Trophoblast cell (in vitro differentiated cells and primary cell): Measurements from ENCODE around the gene SENP5.
A peak's percentile ranks its signal among the peaks of the same experiment; 100 is the strongest.

ENCODE experiments used
- DNase-seq, 2 donors: peaks; one replicate each; pipeline ENCODE4 v3.0.0-alpha.2; 2016
- H2AFZ ChIP-seq: 2 replicates; pipeline ENCODE4 v1.6.1; 2013; ENCODE audit warnings: low read length, moderate library complexity, mild to moderate bottlenecking; ENCODE audit not compliant: insufficient read depth, poor library complexity
- H2AK5ac ChIP-seq: 2 replicates; pipeline ENCODE4 v1.6.1; 2013; ENCODE audit warnings: mild to moderate bottlenecking, low read length
- H2BK120ac ChIP-seq: 2 replicates; pipeline ENCODE4 v1.6.1; 2013; ENCODE audit warnings: low read length, mild to moderate bottlenecking, moderate library complexity; ENCODE audit not compliant: insufficient read depth, poor library complexity
- H2BK12ac ChIP-seq: 2 replicates; pipeline ENCODE4 v1.6.1; 2013; ENCODE audit warnings: mild to moderate bottlenecking, low read length, moderate library complexity
- H2BK5ac ChIP-seq: 2 replicates; pipeline ENCODE4 v1.6.1; 2013; ENCODE audit warnings: low read length, low read depth, moderate library complexity, mild to moderate bottlenecking; ENCODE audit not compliant: poor library complexity
- H3K14ac ChIP-seq: 2 replicates; pipeline ENCODE4 v1.6.1; 2013; ENCODE audit warnings: mild to moderate bottlenecking, low read length
- H3K18ac ChIP-seq: 2 replicates; pipeline ENCODE4 v1.6.1; 2013; ENCODE audit warnings: mild to moderate bottlenecking, low read length
- H3K23ac ChIP-seq: 2 replicates; pipeline ENCODE4 v1.6.1; 2013; ENCODE audit warnings: low read length
- H3K27ac ChIP-seq: 2 replicates; pipeline ENCODE4 v1.5.1; 2013; ENCODE audit warnings: low read depth, mild to moderate bottlenecking, inconsistent platforms, low read length, moderate library complexity
- H3K27me3 ChIP-seq: 2 replicates; pipeline ENCODE4 v1.6.1; 2013; ENCODE audit warnings: inconsistent platforms, mild to moderate bottlenecking, low read length, moderate library complexity; ENCODE audit not compliant: insufficient read depth
- H3K36me3 ChIP-seq, 2 experiments: 1 replicate in 1 of 2; 2 replicates in 1 of 2; pipeline ENCODE4 v1.6.1; 2013; ENCODE audit warnings: low read length in 2 of 2, mild to moderate bottlenecking in 2 of 2, moderate library complexity in 1 of 2; ENCODE audit not compliant: insufficient read depth in 2 of 2, control insufficient read depth in 1 of 2
- H3K4ac ChIP-seq: 2 replicates; pipeline ENCODE4 v1.6.1; 2013; ENCODE audit warnings: low read depth, mild to moderate bottlenecking, low read length, moderate library complexity
- H3K4me1 ChIP-seq, 2 experiments: 1 replicate in 1 of 2; 2 replicates in 1 of 2; pipeline ENCODE4 v1.6.1; 2013; ENCODE audit warnings: low read length in 2 of 2, mild to moderate bottlenecking in 2 of 2, moderate library complexity in 1 of 2; ENCODE audit not compliant: insufficient read depth in 2 of 2, control insufficient read depth in 1 of 2
- H3K4me2 ChIP-seq: 2 replicates; pipeline ENCODE4 v1.6.1; 2013; ENCODE audit warnings: inconsistent platforms, mild to moderate bottlenecking, low read length, moderate library complexity
- H3K4me3 ChIP-seq: 2 replicates; pipeline ENCODE4 v1.5.1; 2013; ENCODE audit warnings: mild to moderate bottlenecking, low read depth, low read length, inconsistent platforms
- H3K79me1 ChIP-seq: one replicate; pipeline ENCODE4 v1.6.1; 2013; ENCODE audit warnings: low read length
- H3K79me2 ChIP-seq: 2 replicates; pipeline ENCODE4 v1.6.1; 2013; ENCODE audit warnings: low read length, mild to moderate bottlenecking; ENCODE audit not compliant: control insufficient read depth, insufficient read depth, poor library complexity
- H3K9ac ChIP-seq: 2 replicates; pipeline ENCODE4 v1.6.1; 2013; ENCODE audit warnings: mild to moderate bottlenecking, low read length
- H3K9me3 ChIP-seq: 2 replicates; pipeline ENCODE4 v1.6.1; 2013; ENCODE audit warnings: low read depth, mild to moderate bottlenecking, control low read depth, inconsistent platforms, low read length; ENCODE audit not compliant: insufficient read depth
- H4K12ac ChIP-seq: 2 replicates; pipeline ENCODE4 v1.6.1; 2013; ENCODE audit warnings: low read depth, mild to moderate bottlenecking, low read length, moderate library complexity
- H4K8ac ChIP-seq: 2 replicates; pipeline ENCODE4 v1.6.1; 2013; ENCODE audit warnings: low read depth, mild to moderate bottlenecking, low read length, moderate library complexity
- H4K91ac ChIP-seq: one replicate; pipeline ENCODE4 v1.6.1; 2013; ENCODE audit warnings: low read depth, mild to moderate bottlenecking, low read length, moderate library complexity
- WGBS: extraction: QIAGEN DNeasy Blood & Tissue Kit; methylation state at CpG from one replicate; pipeline ENCODE4 v1.1.7; 2013; ENCODE audit warnings: missing lambda C conversion rate; ENCODE audit not compliant: insufficient read length, insufficient coverage; ENCODE audit errors: extremely low coverage; 5-methylcytosine and 5-hydroxymethylcytosine counted together

SENP5 gene

DNA sequence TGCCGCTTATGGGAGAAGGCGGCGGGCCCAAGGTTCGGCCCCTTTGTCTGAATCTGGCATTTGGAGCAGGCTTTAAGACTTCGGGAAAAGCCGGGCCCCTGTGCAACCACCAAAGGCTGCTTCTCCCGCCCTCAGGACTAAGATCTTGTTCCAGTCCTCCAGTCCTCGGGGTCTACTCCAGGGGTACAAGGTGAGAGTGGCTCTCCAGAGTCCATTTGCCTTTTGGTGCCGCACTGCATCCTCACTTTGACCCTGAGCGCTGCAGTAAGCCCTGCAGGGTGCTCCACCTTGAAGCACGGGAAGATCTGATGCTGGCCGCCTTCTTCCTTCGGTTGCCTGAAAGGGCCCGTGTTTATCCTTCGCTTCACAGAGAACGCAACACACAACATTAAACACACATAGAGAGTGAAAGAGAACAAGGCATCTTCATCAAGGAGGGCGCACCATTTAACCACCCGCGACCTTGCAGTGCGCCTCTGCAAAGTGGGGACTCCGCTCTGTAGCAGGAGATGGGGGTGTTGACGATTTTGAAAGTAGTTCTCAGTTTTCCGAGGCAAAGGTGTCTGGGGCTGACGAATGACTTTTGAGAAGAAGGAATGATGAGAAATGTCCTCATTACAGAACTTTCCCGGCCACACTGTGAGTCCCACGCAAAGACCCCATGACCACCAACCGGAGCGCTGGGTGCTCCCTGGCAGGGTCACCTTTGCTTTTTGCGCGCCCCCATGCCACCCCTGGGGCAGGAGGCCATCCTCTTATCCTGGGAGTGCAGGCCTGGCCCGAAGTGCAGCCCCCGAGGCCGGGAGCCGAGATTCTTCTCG, 99.9 kb downstream of the SENP5 start:
- Histone ChIP-seq H3K27me3 (peaks cover 55% of the 10 kb centered on the region), H2AFZ (no peak overlapping the region), H4K12ac (no peak overlapping the region), H3K23ac (no peak overlapping the region), H2AK5ac (no peak overlapping the region), H3K9ac (no peak overlapping the region), H3K18ac (no peak overlapping the region), H4K8ac (no peak overlapping the region), H3K4me1 (peaks cover 3 to 8% of the 10 kb centered on the region in 2 experiments), H2BK120ac (no peak overlapping the region), H3K36me3 (no peaks in the 10 kb centered on the region), H3K14ac (no peak overlapping the region), H3K27ac (no peak overlapping the region), H3K4me2 (no peak overlapping the region), H3K9me3 (peaks cover 13% of the 10 kb centered on the region), H3K4me3 (no peak overlapping the region), H3K4ac (no peak overlapping the region), H2BK12ac (no peak overlapping the region), H3K79me1 (no peaks in the 10 kb centered on the region), H3K79me2 (no peaks in the 10 kb centered on the region), H4K91ac (no peak overlapping the region), H2BK5ac (no peak overlapping the region)
- WGBS, result no CpG with 5 or more reads among the region's 35 CpGs
- no peak for DNase-seq

- peak in 1 of 2 donors; percentile 48 for DNase-seq
- Histone ChIP-seq H4K12ac (peak within 1 kb of the TSS; percentile 65), H2AFZ (peak within 1 kb of the TSS; percentile 66), H4K8ac (peak within 1 kb of the TSS; percentile 59), H3K36me3 (no peaks in the 10 kb centered on the region), H3K18ac (no peak within 1 kb of the TSS), H3K4me3 (peak within 1 kb of the TSS; percentile 79), H3K4me2 (peak within 1 kb of the TSS; percentile 99), H3K79me2 (no peaks in the 10 kb centered on the region), H4K91ac (no peak within 1 kb of the TSS), H3K27me3 (peaks cover 55% of the 10 kb centered on the region), H2BK12ac (no peak within 1 kb of the TSS), H3K4me1 (peaks cover 3 to 8% of the 10 kb centered on the region in 2 experiments), H3K79me1 (no peaks in the 10 kb centered on the region), H3K27ac (no peak within 1 kb of the TSS), H3K4ac (no peak within 1 kb of the TSS), H3K9ac (no peak within 1 kb of the TSS), H3K14ac (peak within 1 kb of the TSS; percentile 35), H3K23ac (no peak within 1 kb of the TSS), H2AK5ac (no peak within 1 kb of the TSS), H2BK120ac (no peak within 1 kb of the TSS), H3K9me3 (peaks cover 13% of the 10 kb centered on the region), H2BK5ac (no peak within 1 kb of the TSS)
- no CpG with 5 or more reads among the region's 98 CpGs for WGBS
Observed at GRCh38 chr3:196968233-196969133, 100.8 kb downstream of the SENP5 start, which contains the start of gene PIGZ. Gene PIGZ, minus strand, starts transcription at chr3:196968833. Its CDS starts 16,802 bp downstream, at chr3:196952031.

DNA sequence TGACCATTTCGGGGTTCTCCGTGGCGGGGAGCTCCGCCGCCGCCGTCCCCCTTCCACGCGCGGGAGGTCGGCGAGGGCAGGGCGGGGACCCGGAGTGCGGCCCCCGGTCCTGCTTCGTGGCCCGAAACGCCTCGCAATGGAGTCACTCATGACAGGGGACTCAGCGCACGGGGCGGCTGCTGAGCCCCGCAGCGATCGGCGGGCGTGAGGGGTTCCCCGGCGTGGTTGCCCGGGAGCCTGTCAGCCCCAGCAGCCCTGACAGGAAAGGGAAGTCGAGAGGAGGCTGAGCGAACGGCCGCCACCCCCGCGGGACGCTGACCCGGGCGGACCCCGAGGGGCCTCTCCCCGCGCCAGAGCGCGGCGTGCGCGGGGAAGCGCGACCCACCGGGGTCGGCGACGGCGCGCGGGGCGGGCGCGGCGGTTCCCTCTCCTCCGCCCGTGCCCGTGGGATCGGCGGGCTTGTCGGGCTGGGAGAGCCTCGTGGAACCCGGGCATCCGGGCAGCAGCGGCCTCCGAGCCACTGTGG, 101.5 kb downstream of the SENP5 start:
- H3K4me3 ChIP-seq, result peak overlapping the region; percentile 79
- H3K27ac ChIP-seq, result no peak overlapping the region
- H3K4me1 ChIP-seq, result peaks cover 3 to 8% of the 10 kb centered on the region in 2 experiments
- H3K27me3 ChIP-seq, result peaks cover 55% of the 10 kb centered on the region
- H3K18ac ChIP-seq, result no peak overlapping the region
- peak overlapping the region; percentile 59 for H4K8ac ChIP-seq
- H3K9ac ChIP-seq, result no peak overlapping the region
- peak overlapping the region; percentile 35 for H3K14ac ChIP-seq
- H3K4ac ChIP-seq, result no peak overlapping the region
- no peaks in the 10 kb centered on the region for H3K36me3 ChIP-seq
- no peak overlapping the region for H2BK5ac ChIP-seq
- H4K12ac ChIP-seq, result peak overlapping the region; percentile 65
- no peak overlapping the region for H2AK5ac ChIP-seq
- H3K9me3 ChIP-seq, result peaks cover 13% of the 10 kb centered on the region
- WGBS, result no CpG with 5 or more reads among the region's 72 CpGs
- H3K4me2 ChIP-seq, result peak overlapping the region; percentile 99
- H2BK12ac ChIP-seq, result no peak overlapping the region
- peak overlapping the region; percentile 1 for H2AFZ ChIP-seq
- H4K91ac ChIP-seq, result no peak overlapping the region
- no peak overlapping the region for H3K23ac ChIP-seq
- no peaks in the 10 kb centered on the region for H3K79me2 ChIP-seq
- DNase-seq, result peak in 1 of 2 donors; percentile 23
- H2BK120ac ChIP-seq, result no peak overlapping the region
- no peaks in the 10 kb centered on the region for H3K79me1 ChIP-seq
